Ureter (tissue), 1 donor: ENCODE data around the gene TMEM132A. TPM values are rescaled to one million over a fixed set of nuclear protein-coding genes. Genes with fewer than 3 reads are reported as not detected.
"Not testable (repeated sequence)": the region's sequence is repeated elsewhere in the genome, so short reads cannot be mapped to it uniquely, and the experiment has no call there.

Experiments used
- DNase-seq: peaks from one replicate; pipeline ENCODE4 v3.0.0-alpha.2; 2020; ENCODE audit warnings: low spot score
- total RNA-seq: library from RNA; stranded (reverse); gene quantifications from one replicate; pipeline ENCODE4 v1.2.4, GENCODE V29; 2023
- donor health status: DM: yes; HTN: yes; CAD: no.

Gene TMEM132A
- total RNA-seq, 1 donor from 2014 or later: 8.0 TPM

DNA sequence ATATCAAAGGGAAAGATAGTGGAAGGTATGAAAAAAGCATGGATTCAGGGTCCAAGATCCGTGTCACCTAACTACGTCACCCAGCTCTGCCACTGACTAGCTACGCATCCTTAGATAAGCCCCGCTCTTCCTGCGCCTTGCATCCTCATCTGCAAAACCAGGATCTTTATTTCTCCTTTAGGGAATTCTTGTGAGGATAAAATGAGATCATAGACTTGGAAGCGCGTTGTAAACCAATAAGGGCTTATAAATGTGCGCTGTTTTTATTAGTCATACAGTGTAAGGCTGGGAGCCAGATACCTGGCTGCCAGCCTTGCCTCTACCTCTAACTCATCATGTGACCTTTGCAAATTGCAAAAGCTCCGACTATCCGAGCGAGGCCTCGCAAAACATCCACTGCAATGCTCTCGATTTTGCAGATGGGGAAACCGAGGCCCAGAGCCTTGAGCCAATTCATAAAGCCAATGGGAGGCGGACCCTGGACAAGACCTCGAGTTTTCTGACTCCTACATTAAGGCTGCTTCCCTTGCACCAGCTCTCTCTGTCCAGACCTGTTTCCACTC, 18.6 kb upstream of the TMEM132A start:
- no peak for DNase-seq

DNA sequence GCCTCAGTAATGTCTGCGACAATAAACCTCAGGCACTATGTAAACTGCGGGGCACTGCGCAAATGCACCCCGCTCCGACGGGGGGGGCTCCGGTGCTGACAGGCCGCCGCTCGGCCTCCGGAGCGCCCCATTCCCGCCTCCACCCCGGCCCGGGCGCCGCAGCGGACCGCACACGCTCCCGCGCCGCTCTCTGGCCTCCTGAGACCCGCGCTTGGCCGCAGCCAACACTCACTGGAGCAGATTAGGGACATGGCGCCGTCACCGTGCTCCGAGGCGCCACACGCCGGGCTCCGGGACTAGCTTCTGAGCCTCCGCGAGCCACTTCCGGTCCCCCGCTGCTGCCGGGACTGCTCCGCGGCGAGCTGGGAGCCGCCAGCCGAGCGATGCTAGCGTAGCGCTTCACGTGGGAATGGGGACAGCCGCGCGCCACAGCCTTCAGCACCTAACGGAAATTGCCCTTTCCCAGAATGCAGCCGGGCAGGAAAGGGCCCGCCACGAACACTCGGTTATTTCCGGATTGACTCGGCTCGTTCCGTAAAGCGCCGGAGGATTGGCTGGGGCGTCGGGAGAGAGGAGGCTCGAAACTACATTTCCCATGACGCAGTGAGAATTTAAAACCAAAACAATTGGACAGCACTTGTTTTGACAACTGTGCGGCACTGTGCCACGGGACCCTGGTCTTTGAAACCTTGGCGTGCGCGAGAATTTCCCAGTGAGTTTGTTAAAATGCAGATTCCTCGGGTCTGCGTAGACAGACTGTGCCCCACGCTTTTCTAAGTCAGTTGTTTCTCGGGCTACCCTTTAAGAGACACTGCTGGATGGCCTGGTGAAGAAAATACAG, 17.9 kb upstream of the TMEM132A start, which contains the start of gene PRPF19:
TSS of gene PRPF19 (minus strand) at position 454 of the 841 bp plus-strand sequence. CDS start at position 251, 203 bp downstream.
- peak; percentile 98 for DNase-seq

DNA sequence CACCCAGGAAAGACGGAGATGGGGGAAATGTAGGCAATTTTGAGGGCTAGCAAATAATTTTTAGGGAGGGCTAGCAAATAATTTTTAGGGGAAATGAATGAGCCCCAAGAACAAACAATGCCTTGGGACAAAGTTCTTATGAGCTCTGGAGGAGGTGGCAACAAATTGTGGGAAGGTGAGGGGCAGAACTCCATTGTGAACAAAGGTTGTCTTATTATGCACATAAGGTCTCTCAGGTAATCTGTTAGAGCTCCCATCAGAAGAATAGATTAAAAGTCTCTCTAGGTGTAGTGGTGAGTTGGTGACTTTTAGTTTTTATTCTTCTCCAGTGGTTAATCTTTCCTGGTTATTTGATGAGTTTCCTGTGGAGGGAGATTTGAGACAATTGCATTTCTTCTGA, 15.5 kb upstream of the TMEM132A start:
- DNase-seq: no peak

DNA sequence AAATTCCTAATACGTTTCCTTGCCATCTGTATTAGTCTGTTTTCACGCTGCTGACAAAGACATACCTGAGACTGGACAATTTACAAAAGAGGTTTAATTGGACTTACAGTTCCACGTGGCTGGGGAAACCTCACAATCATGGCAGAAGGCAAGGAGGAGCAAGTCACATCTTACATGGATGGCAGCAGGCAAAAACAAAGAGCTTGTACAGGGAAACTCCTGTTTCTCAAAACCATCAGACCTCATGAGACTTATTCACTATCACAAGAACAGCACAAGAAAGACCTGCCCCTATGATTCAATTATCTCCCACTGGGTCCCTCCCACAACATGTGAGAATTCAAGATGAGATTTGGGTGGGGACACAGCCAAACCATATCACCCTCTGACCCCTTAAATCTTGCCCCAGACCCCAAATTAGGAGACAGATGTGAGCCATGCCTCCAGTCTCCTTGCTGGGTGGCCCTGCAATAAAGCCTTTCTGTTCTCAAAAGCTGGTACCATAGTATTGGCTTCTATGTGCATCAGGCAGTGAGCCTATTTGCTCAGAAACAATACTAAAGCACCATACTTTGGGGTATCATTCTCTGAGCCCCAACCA, 14.5 kb upstream of the TMEM132A start:
- DNase-seq: not testable (repeated sequence)

DNA sequence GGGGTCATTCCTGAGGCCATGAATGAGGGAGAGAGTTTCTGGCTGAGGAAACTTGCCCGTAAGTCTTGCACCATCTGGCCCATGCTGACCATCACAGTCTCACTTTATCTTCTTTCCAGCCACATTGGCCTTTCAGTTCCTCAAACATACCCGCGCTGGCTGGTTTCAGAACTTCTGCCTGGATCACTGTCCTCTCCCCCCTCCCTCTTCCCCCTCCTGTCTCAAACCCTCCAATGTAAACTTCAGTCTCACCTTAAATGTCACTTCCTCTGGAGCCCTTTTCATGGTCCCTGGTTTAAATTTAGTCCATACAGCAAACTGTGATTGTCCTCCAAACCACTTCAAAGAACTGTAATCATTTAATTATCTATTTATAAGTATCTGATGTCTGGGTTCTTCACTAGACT, 14.0 kb upstream of the TMEM132A start:
- DNase-seq: no peak

DNA sequence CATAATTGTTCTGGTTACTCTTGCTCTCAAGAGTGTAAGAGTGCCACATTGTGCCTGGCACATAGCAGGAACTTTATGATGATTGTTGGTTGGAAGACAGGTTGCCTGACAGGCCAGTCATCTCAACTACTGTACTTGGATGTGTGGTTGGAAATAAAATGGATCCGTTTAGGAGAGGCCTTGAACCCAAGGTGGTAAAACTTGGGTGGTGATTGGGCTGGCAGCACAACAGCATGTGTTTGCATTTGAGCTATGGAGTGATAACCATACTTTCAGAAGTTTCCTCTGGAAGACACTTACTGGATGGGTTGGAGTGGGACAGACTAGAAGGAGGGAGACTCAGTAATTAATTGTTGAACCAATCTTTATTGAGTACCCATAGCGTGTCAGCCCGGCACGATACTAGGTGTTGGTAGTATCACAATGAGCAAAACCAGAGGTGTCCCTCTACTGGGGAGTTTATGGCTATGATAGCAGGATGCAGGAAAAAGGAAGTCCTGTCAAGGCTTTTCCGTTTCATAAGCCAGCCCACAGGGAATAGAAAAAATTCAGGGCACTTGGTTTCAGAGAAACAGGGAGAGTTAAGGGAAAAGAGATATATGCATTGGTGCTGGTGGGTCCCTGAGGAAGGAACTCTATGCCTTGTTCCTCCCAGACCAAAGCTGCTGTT, 13.4 kb upstream of the TMEM132A start:
- no peak for DNase-seq

DNA sequence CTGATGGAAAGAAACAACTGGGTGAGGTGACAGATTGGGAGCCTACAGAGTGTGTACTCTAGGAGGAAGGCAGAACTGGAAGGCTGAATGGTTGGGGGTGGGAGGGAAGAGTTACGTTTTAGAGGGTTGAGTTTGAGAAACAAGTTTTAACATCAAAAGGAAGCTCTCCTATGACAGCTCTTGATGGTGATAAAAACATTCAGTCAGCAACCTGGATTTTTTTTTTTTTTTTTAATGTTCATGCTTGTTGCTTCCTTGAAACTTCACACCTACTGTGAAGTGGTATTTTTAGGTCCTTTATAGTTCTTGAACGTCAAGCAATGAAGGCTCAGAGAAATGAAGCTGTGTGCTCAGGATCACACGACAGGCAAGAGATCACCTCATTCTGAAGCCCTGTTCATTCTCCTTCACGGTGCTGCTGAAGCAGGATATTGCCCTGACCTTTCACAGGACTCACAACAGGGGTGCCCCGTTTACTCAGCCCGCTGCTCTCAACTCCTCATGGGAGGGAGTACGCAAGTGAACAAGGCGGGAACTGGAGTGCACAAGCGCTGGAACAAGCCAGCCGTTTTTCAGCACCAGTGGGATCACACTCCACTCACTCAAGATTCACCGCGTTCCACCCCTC, 11.9 kb upstream of the TMEM132A start:
- no peak for DNase-seq

DNA sequence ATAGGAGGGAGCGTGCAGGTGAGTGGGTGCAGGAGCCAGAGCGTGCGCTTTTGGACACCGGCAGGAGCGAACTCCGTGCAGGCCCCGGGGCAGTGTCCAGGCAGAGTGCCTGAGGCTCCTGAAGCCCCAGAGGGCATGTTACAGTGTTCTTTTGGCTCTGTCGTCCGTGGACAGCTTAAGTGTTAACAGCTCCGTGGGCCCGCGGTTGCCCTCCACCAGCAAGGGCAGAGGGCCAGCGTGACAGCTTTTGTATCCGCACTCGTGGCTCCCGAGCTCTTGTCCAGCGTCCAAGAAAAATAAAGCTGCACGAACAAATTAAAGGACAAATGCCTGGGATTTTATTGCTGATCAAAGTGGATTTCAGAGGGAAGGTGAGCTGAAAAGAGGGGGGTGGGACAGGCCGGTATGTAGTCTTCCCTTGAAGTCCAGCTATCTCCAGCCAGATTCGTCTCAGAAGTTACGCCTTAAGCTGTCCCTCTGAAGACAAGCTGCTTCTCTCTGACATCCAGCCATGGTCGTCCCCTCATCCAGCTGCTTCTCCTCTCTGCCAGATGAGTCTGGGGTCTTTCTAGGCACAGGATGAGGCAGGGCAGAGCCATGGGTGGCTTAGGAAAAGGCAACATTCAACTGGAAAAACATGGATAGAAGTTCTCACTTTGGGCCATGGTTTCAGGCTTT, 11.3 kb upstream of the TMEM132A start:
- no peak for DNase-seq

DNA sequence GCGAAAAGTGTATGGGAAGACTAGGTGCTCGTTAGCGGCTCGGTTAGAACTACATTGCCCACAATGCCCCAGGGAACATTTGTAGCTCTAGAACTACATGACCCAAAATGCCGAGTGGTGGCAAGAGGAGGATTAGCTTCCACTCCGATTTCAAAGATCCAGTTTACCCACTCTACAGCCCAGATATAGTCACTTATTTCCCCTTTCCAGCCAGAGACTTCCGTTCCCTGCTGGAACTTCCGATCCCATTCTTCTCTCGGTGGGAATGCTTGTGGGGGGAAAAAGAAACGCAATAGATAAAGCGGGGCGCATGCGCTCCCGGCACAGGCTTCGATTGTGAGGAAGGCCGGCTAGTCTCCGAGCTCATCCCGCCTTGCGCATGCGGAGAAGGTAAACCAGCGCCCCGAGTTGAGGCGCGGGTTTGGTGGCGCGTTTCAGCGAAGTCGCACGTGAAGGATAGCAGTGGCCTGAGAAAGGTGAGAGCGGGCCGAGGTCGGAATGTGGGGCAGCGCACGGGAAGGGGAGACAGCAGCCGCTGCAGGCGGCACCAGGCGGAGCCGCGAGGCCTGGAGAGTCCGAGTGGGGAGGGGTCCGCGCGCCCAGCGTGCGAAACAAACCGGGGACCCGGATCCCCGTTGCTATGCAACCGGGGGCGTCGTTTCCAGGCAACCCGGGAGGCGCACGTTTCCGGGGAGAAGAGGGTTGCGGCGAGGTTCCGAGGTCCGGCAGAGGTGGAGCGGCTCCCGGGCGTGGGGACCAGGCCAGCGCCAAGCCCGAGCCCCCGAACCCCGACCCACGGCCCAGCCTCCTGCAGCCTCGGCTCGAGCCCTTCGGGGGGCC, 10.2 kb upstream of the TMEM132A start, which contains the start of gene TMEM109:
TSS of gene TMEM109 (plus strand) at position 366 of the 840 bp plus-strand sequence. CDS start 5,536 bp downstream, outside the sequence.
- DNase-seq: peak; percentile 88

DNA sequence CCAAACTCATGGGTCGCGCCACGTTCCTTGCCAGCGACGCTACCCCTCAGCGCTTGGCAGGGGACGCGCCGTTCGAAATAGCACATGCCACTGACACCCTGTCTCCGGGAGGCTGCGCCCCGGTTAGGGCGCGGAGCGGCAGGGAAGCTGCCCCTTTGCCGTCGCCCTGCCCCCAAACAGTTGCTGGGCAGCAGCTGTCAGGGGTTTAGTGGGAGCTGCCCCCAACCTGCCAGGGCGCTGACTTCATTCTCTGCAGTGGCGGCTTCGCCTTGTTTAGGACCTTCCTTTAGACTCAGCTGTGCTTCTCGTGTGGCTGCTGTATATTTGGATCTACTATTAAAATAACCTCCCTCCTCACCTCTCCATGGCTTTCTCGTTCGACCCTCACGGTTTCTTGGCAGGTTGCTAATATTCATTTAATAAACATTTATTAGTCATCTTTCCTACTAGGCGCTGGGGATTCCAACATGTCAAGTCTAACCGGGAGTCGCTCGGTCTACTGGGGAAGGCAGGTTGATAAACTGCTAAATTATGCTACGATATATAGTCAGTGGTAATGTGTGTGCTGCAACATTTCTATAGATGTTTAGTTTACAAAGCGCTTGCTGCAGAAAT, 9.5 kb upstream of the TMEM132A start:
- DNase-seq: no peak

DNA sequence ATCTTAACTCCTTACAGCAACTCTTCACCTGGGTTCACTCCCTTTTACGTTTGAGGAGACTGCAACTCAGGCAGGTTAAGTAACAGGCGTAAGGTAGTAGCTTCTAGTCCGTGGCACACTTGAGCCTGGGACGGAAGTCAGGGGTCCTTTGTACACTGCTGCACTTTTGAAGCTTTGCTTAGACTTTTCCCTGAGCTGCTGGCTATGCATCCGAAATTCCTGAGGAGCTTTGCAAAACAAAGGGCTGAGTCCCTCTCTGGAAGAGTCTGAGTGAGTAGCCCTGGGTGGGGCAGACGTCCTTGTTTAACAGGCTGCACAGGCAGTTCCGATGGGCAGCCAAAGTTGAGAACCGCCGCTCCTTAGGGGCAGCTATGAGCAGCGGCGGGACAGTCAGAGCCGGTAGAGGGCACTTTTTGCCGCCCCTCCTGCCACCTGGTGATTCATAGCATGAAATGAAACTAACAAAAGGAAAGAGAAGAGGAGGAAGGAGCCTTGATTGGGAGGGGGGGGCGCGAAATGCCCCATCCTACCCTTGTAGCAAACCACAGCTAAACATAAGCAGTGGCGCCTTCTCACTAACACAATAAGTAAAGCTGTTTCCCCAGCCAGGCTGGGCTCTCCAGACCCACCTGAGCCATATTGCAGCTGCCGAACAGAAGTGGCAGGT, 8.9 kb upstream of the TMEM132A start:
- DNase-seq: peak; percentile 78

DNA sequence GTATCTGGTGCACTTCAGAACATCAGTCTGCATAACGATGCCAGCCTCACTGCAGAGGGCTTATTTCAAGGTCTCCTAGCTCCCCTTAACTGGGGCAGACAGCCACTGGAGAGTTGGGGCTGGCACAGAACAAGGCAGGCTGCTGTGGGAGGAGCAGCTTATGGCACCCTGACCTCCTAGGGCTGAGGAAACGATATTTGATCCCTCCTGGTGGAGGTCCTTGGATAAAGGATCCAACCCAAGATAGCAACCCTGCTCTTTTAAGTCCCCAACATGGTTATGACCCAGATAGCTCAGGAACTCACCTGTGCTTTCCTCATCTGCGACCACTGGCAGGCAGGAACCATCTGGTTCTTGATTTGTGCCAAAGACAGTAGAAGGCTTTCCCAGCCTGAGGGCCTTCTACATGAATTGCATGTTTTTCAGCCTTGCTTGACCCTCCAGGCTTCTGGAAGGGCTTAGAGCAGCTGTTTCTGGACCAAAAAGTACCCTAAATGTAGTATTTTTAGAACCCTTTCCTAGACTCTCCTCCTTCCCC, 7.5 kb upstream of the TMEM132A start:
- no peak for DNase-seq

DNA sequence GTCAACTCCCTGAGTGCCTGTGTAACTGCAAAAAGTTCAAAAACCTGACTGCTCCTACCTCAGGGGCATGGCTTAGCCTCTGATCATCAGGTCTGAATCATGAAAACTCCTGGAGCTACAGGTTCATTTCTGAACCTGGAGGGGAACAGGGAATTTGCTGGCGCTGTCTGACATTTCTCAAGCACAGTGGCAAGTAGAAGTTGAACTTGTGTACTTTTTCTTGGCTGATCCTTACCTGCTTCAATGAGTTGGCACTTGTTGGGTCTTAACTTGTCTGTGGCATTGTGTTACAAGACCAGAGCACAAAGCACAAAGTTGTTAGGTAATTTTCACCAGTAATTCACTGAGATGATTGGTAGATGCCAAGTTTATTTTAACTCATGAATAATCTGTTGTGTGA, 7.0 kb upstream of the TMEM132A start:
- no peak for DNase-seq

DNA sequence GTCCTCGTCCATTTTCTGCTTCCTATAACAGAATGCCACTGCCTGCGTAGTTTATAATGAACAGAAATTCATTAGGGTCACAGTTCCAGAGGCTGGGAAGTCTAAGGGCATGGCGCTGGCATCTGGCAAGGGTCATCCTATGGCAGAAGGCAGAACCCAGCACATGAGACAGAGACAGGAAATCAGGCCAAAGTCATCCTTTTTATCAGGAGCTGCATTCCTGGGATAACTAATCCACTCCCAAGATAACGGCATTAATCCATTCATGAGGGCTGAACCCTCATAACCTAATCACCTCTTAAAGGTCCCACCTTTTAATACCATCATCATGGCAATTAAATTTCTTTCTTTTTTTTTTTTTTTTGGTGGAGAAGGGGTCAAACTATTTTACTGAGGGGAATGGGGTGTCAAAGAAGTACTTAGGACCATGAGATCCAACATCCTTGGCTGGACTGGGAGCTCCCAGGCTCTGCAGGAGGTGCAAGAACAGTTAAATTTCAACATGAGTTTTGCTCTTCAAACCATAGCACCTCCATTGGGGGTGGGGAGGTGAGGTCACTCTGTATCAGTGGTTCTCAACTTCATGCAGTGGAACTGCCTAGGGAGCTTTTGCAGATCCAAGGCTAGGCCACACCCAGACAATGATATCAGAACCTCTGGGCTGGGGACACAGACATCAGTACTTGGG, 5.9 kb upstream of the TMEM132A start:
- no peak for DNase-seq

DNA sequence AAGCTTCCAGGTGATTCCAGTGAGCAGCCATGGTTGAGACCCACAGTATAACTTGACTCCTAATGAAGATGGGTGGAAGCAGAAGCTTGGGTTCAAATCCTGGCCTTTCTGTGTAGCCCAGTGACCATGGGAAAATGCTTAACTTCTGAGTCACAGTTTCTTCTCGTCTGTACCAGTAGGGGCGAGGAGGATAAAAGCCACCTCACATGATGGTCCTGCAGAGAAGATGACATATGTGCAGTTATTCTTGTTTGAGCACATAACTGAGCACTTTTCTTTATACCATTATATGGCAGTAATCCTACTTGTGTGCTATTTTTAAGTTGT, 5.4 kb upstream of the TMEM132A start:
- DNase-seq: no peak

DNA sequence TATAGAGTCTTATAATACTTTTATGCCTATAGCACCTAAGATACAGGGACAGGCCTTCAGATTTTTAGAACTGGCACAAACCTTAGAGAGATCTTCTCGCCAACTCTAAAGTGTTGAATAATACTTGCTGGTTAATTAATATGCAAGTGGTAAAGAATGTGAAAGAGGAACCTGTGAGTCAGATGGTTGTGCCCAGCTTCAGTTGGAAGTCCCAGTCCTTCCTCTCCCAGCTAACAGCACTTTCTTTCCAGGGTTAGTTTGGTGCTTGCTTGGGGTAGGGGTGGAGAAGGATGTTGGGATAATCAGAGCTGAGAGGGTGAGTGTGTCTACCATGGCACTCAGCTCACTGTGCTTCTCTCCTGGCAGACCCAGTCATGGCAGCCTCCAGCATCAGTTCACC, 4.9 kb upstream of the TMEM132A start:
- no peak for DNase-seq

DNA sequence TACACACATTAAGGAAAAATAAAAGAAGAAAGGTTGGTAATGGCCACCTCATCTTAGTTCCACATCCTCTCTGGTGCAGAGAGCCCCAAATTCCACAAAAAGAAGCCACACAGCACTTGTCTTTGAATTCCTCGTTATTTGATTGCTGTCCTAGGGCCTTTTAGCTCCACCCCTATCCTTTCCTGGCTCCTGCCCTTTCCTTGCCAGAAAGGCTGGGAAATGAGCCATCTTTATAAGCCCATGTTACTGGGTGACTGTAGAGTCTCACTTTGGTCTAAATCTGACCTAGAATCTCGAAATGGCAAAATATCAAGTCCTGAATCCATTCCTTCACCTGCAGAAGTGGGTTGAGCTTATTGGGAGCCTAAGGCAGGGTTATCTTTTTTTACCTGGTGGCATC, 4.3 kb upstream of the TMEM132A start:
- DNase-seq: no peak

DNA sequence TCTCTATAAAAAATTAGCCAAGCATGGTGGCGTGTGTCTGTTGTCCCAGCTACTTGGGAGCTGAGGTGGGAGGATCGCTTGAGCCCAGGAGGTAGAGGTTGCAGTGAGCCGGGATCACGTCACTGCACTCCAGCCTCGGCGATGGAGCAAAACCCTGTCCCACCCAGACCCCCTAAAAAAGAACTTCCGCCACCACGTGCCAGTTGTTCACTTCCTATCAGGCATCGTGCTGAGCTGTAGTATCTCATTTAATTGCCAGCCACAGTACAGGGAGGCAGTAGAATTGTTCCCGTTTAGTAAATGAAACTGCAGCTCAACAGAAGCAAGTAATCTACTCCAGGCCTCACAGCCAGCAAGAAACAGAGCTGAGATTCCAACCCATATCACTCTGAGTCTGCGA, 3.0 kb upstream of the TMEM132A start:
- no peak for DNase-seq
